Pancreas (tissue), 10 donors: Measurements from ENCODE around the gene TPM4. TPM values are rescaled to one million over a fixed set of nuclear protein-coding genes. Genes with fewer than 3 reads are reported as not detected.
"Not testable (repeated sequence)": the region's sequence is repeated elsewhere in the genome, so short reads cannot be mapped to it uniquely, and the experiment has no call there.

Experiments used
- ATAC-seq, 4 donors: fragments of 200-7000 bp; cut with Tn5 transposase; one replicate each; pipeline versions ENCODE4 v1.8.0 to v1.9.1; 2020; ENCODE audit warnings: mild to moderate bottlenecking in 4 of 4, moderate library complexity in 4 of 4
- DNase-seq, 6 donors: peaks; one replicate each; pipeline ENCODE4 v3.0.0-alpha.2; 2020
- FAIRE-seq: peaks from 2 replicates; lab custom pipeline; 2012; peaks lifted over from hg19 to GRCh38; lab: Jason Lieb, UNC
- H3K27ac ChIP-seq, 4 donors: fragments of 200-600 bp; sonication (generic); 1 replicate in 3 of 4; 2 replicates in 1 of 4; pipeline versions ENCODE4 v1.5.0 to v1.8.0; 2020
- H3K27me3 ChIP-seq, 4 donors: fragments of 200-600 bp; one replicate each; pipeline ENCODE4 v1.8.0; 2021
- H3K36me3 ChIP-seq, 3 donors: fragments of 200-600 bp; sonication (generic) in 1 of 3; one replicate each; pipeline versions ENCODE4 v1.5.0 to v1.8.0; 2020 to 2021
- H3K4me1 ChIP-seq, 3 donors: fragments of 200-600 bp; one replicate each; pipeline ENCODE4 v1.8.0; 2021
- H3K4me3 ChIP-seq, 4 donors: fragments of 200-600 bp; sonication (generic) in 2 of 4; one replicate each; pipeline versions ENCODE4 v1.5.0 to v1.8.0; 2020 to 2021
- H3K9me3 ChIP-seq, 4 donors: fragments of 200-600 bp; one replicate each; pipeline ENCODE4 v1.8.0; 2021
- CTCF ChIP-seq, 4 donors: fragments of 200-600 bp; sonication (generic) in 3 of 4; IDR thresholded peaks; one replicate each; pipeline versions ENCODE4 v1.5.0 to v1.8.0; 2021; ENCODE audit warnings: antibody characterized with exemption in 4 of 4
- WGBS, 2 donors: extraction: QIAGEN DNeasy Blood & Tissue Kit; methylation state at CpG; one replicate each; pipeline ENCODE4 v1.1.7; 2013; 5-methylcytosine and 5-hydroxymethylcytosine counted together
- intact Hi-C, 3 donors: fragments of 100-400 bp; cut with DNase I; formaldehyde crosslinking; loops; one replicate each; pipeline versions ENCODE4 v1.11.1 to v1.14.2; 2022
- polyA plus RNA-seq, 2 donors: library from polyadenylated mRNA; stranded (reverse); fragments of 200-250 nt; gene quantifications; one replicate each; pipeline ENCODE4 v1.2.3, GENCODE V29; 2013
- total RNA-seq, 6 donors: library from RNA; stranded (reverse); fragmentation: NEBNext Ultra II Directional in 4 of 6; extraction: Animal tissue kit (Norgen Biotek cat#: 25700) in 4 of 6; gene quantifications; one replicate each; pipeline versions ENCODE4 v1.2.1 to v1.2.4, GENCODE V29; 2021 to 2023
- donor health status: healthy with polysubstance abuse.
- donor health status: DM: no; HTN: no; CAD: no; lungs with moderate emphysema.
- donor health status: DM: no; HTN: no; CAD: no.
- donor health status: control.
- donor health status: control.
- donor health status: Bipolar disorder and iron deficiency.
- donor health status: DM: yes; HTN: yes; CAD: no.
- donor health status: DM: no; HTN: no; CAD: no.
- donor health status: DM: no; HTN: no; CAD: no.
- donor health status: DM: yes; HTN: yes; CAD: no.

The TPM4 gene
- total RNA-seq (100 to 1,000 TPM in 2 of 6 donors, 10 to 100 TPM in 4; 36.8 to 161 (median 50.8) TPM), polyA plus RNA-seq (100 to 1,000 TPM; 102 to 126 TPM)

GRCh38 chr19:16076154-16076957 lies at the start of gene TPM4:
Gene TPM4, plus strand, starts transcription at chr19:16076495. Its CDS starts 71 bp downstream, at chr19:16076566.
- no peaks in the 10 kb centered on the region for H3K27me3 ChIP-seq
- WGBS, 2 donors, result 0 to 1% methylated on average over 60 to 101 of the region's 101 CpGs
- FAIRE-seq, result no peak
- intact Hi-C loops, result no loop called here
- H3K36me3 ChIP-seq, result no peaks in the 10 kb centered on the region
- peaks cover 0 to 7% (median 3%) of the 10 kb centered on the region in 3 donors for H3K4me1 ChIP-seq
- peak within 1 kb of the TSS; percentile 82 to 95 (median 94) for H3K27ac ChIP-seq
- peak; percentile 73 to 79 (median 78) for ATAC-seq
- H3K4me3 ChIP-seq, result peak within 1 kb of the TSS; percentile 77 to 95 (median 84)
- H3K9me3 ChIP-seq, result no peaks in the 10 kb centered on the region
- peak; percentile 76 to 90 (median 84) for DNase-seq
- no peak for TF ChIP-seq CTCF (IDR thresholded peaks at IDR 0.05)

GRCh38 chr19:16026756-16027155 lies 49.5 kb upstream of the TPM4 start:
- no peaks in the 10 kb centered on the region for H3K36me3 ChIP-seq
- 66 to 78% methylated on average over 7 of the region's 7 CpGs for WGBS, 2 donors
- no peaks in the 10 kb centered on the region for H3K4me1 ChIP-seq
- H3K4me3 ChIP-seq, result no peak overlapping the region
- intact Hi-C loops, result no loop called here
- no peaks in the 10 kb centered on the region for H3K9me3 ChIP-seq
- H3K27me3 ChIP-seq, result no peaks in the 10 kb centered on the region
- no peak for FAIRE-seq
- no peak for DNase-seq
- no peak overlapping the region for H3K27ac ChIP-seq
- ATAC-seq, result no peak
- no peak for TF ChIP-seq CTCF (IDR thresholded peaks at IDR 0.05)

- H3K4me1 ChIP-seq, result no peaks in the 10 kb centered on the region
- DNase-seq (no peak), ATAC-seq (no peak), FAIRE-seq (no peak)
- H3K27me3 ChIP-seq, result no peaks in the 10 kb centered on the region
- 45 to 52% methylated on average over 6 of the region's 6 CpGs for WGBS, 2 donors
- TF ChIP-seq CTCF (IDR thresholded peaks at IDR 0.05), result no peak
- intact Hi-C loops, result no loop called here
- H3K9me3 ChIP-seq, result no peaks in the 10 kb centered on the region
- H3K36me3 ChIP-seq, result no peaks in the 10 kb centered on the region
- H3K4me3 ChIP-seq, result no peak overlapping the region
- no peak overlapping the region for H3K27ac ChIP-seq
Observed at GRCh38 chr19:16027528-16027927, 48.8 kb upstream of the TPM4 start.

GRCh38 chr19:16030155-16030554 lies 46.1 kb upstream of the TPM4 start:
- H3K9me3 ChIP-seq, intact Hi-C loops, H3K4me1 ChIP-seq, H3K4me3 ChIP-seq, FAIRE-seq, ATAC-seq, H3K27me3 ChIP-seq, H3K36me3 ChIP-seq, DNase-seq, H3K27ac ChIP-seq: not testable (repeated sequence)
- 85% methylated on average over 12 of the region's 12 CpGs for WGBS, 2 donors

- H3K9me3 ChIP-seq, result no peaks in the 10 kb centered on the region
- H3K27ac ChIP-seq, result no peak overlapping the region
- DNase-seq (peak in 1 of 6 donors; percentile 40), ATAC-seq (no peak), FAIRE-seq (no peak)
- no peak for TF ChIP-seq CTCF (IDR thresholded peaks at IDR 0.05)
- no peaks in the 10 kb centered on the region for H3K27me3 ChIP-seq
- H3K4me1 ChIP-seq, result no peaks in the 10 kb centered on the region
- intact Hi-C loops, result no loop called here
- H3K4me3 ChIP-seq, result no peak overlapping the region
- WGBS, 2 donors, result 76 to 82% methylated on average over 12 to 13 of the region's 13 CpGs
- no peaks in the 10 kb centered on the region for H3K36me3 ChIP-seq
Observed at GRCh38 chr19:16030964-16031871, 45.1 kb upstream of the TPM4 start.
